Measurements from ENCODE around the gene WWC1.
"Not testable (repeated sequence)": the region's sequence is repeated elsewhere in the genome, so short reads cannot be mapped to it uniquely, and the experiment has no call there.

Gene WWC1

GRCh38 chr5:168304349-168304748 is 12.9 kb downstream of the WWC1 start:
- TF ChIP-seq, protein P1, sequence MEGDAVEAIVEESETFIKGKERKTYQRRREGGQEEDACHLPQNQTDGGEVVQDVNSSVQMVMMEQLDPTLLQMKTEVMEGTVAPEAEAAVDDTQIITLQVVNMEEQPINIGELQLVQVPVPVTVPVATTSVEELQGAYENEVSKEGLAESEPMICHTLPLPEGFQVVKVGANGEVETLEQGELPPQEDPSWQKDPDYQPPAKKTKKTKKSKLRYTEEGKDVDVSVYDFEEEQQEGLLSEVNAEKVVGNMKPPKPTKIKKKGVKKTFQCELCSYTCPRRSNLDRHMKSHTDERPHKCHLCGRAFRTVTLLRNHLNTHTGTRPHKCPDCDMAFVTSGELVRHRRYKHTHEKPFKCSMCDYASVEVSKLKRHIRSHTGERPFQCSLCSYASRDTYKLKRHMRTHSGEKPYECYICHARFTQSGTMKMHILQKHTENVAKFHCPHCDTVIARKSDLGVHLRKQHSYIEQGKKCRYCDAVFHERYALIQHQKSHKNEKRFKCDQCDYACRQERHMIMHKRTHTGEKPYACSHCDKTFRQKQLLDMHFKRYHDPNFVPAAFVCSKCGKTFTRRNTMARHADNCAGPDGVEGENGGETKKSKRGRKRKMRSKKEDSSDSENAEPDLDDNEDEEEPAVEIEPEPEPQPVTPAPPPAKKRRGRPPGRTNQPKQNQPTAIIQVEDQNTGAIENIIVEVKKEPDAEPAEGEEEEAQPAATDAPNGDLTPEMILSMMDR (conservative IDR thresholded peaks at IDR 0.05) = no peak
- H3K27ac ChIP-seq = no peak overlapping the region

- H3K27ac ChIP-seq = no peak overlapping the region
- TF ChIP-seq, protein P1 (conservative IDR thresholded peaks at IDR 0.05) = no peak
Observed at GRCh38 chr5:168305281-168305680, 13.8 kb downstream of the WWC1 start.

DNA sequence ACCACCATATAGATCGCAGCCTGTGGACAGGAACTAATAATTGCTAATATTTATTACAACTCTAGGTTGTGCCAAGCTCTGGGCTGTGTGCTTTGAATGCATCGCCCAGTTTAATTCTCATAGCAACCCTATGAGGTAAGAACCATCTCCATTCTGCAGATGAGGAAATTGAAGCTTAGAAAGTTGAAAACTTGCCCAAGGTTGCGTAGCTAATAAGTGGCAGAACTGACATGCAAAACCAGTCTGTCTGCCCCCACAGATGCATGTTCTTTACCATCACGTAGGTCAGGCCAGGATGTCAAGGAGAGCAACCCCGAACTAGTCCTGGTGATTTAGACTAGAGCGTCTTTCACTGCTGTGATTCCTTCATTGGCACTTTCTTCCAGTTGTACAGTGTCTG is 15.6 kb downstream of the WWC1 start:
- H3K27ac ChIP-seq = no peak overlapping the region
- TF ChIP-seq, protein P1 (conservative IDR thresholded peaks at IDR 0.05) = no peak

GRCh38 chr5:168307925-168308584 is 16.6 kb downstream of the WWC1 start:
- no peak overlapping the region for H3K27ac ChIP-seq
- TF ChIP-seq, protein P1 (conservative IDR thresholded peaks at IDR 0.05) = no peak

DNA sequence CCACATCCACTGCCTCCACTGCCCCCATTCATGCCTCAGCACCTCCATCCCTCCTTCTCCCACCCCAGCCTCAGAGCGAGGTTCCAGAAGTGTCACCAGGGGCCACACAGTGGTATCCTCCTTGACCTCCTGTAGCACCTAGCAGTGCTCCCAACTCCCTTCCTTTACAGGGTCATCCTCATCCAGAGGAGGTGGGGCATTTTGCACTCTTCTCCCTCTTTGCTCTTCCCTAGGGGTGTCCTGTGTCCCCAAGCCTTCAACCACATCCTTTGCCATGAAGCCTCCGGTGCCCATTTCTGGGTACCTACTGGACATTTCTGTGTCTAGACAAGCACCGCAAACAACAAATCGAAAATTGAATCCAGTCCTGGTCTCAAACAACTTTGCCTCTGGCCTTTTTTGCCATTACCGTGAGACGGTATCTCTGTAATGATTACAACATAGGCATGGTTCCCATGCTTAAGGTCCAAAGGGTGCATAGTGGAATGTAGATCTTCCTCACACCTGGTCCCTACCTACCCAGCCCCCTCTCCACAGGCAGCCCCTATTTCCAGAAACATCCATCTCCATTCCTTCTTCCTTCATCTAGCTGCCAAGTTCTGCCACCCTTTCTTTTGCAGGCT is 17.6 kb downstream of the WWC1 start:
- no peak overlapping the region for H3K27ac ChIP-seq
- TF ChIP-seq, protein P1 (conservative IDR thresholded peaks at IDR 0.05) = no peak

- not testable (repeated sequence) for H3K27ac ChIP-seq
Observed at GRCh38 chr5:168310541-168310940, 19.1 kb downstream of the WWC1 start.

DNA sequence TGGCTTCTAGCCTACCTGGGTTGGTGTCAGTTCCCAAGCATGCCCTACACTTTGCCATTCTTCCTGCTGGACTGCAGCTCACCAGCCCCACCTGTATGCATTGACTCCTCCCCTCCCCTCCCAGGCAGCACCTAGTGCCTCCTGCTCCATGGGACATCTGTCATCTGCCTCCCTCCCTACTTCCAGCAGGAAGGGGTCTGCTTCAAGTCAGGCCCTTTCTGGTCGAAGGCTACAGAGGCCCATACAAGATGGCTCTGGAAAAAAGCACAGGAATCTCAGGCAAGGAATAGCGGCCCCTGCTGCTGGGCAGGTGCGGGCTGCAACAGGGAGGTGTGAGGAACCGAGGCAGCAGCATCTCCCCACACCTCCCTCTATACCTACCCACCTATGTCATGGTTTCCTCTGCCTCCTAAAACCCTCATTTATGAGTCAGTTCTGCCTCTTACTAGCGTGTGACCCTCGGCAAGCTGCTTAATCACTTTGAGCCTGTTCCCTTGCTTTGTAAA is 19.7 kb downstream of the WWC1 start:
- TF ChIP-seq, protein P1 (conservative IDR thresholded peaks at IDR 0.05) = no peak
- no peak overlapping the region for H3K27ac ChIP-seq
